T-helper 2 cell treated with Interferon-gamma antibody and Interleukin-4, amounts not matched to agents 5 μg/mL and 100 μg/mL, for 36 hours (primary cell): ENCODE data around the gene SUN5.
A peak's percentile ranks its signal among the peaks of the same experiment; 100 is the strongest.

Experiments
- DNase-seq: peaks from one replicate; pipeline ENCODE4 v3.0.0; 2021; ENCODE audit warnings: low spot score
- H3K27ac Mint-ChIP-seq: one replicate; pipeline ENCODE4 v1.8.0; 2021; ENCODE audit warnings: mild to moderate bottlenecking, mixed read lengths
- H3K27me3 Mint-ChIP-seq: one replicate; pipeline ENCODE4 v1.8.0; 2021; ENCODE audit warnings: low read depth, mixed read lengths
- H3K36me3 Mint-ChIP-seq: one replicate; pipeline ENCODE4 v1.8.0; 2021; ENCODE audit warnings: low read depth, mixed read lengths
- H3K4me1 Mint-ChIP-seq: one replicate; pipeline ENCODE4 v1.8.0; 2021; ENCODE audit warnings: low read depth, mixed read lengths
- H3K4me3 Mint-ChIP-seq: one replicate; pipeline ENCODE4 v1.8.0; 2022; ENCODE audit warnings: mild to moderate bottlenecking, moderate library complexity, mixed read lengths
- H3K9me3 Mint-ChIP-seq: one replicate; pipeline ENCODE4 v1.8.0; 2021; ENCODE audit warnings: mixed read lengths

SUN5 gene

DNA sequence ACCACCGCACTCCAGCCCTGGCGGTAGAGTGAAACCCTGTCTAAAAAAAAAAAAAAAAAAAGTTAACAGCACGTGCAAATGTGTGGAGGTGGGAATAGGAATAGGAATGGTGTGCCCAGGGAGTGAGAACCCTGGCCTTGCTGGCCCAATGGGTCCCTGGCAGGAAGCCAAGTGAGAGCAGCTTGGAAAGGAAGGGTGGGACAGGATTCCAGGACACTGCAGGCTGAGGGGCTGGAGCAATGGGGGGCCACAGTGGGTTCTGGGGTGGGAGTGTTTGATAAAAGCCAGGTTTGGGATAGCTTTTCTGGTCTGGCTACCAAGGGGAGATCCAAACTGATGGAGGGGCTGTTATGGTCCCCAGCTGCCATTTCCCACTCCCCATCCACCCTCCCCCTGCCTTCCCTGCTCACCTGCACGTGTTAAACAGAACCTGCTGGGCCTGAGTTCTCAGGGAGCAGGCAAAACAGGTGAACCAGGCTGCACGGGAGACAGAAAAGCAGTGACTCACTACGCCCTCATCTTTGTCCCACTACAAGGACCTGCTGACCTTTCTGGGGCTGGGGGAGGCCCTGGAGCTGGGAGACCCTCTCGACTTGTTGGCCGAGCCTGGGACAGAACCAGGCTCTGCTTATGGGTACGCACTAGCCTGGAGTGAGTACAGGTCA lies 3.3 kb downstream of the SUN5 start:
- H3K27me3 Mint-ChIP-seq, result no peaks in the 10 kb centered on the region
- no peak overlapping the region for H3K4me3 Mint-ChIP-seq
- H3K27ac Mint-ChIP-seq, result no peak overlapping the region
- peaks cover 13% of the 10 kb centered on the region for H3K4me1 Mint-ChIP-seq
- peaks cover 5% of the 10 kb centered on the region for H3K9me3 Mint-ChIP-seq
- H3K36me3 Mint-ChIP-seq, result no peaks in the 10 kb centered on the region
- DNase-seq, result no peak

DNA sequence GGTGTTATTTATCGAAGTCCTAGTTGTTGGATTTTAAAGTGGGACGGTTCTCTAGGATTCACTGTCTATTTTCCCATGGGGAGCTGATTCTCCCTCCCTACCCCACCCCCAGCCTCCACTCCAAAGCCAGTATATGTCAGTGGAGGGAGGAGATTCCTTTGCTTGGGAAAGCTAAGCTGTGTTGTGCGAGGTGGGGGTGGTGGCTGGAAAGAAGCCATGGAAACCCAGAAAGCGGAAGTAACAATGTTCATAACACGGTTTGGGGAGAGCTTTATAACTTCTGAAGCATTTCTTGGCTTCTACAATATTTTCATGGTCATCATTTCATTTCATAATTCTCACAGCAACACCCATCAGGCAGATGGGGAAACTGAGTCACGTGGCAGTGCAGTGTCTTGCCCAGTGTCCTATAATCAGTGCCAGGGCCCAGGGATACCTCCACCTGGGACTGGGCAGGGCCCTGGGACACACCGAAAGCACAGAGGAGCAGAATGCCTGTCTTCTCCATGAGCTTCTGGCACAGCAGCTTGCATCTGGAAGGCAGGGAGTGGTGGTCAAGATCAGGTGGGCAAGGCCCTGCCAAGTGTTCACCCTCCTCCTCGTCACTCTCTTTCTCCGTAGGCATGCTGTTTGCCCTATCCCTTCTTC lies 4.5 kb downstream of the SUN5 start:
- Mint-ChIP-seq H3K9me3 (peaks cover 11% of the 10 kb centered on the region), H3K27ac (no peak overlapping the region), H3K27me3 (no peaks in the 10 kb centered on the region), H3K4me1 (peaks cover 13% of the 10 kb centered on the region), H3K36me3 (no peaks in the 10 kb centered on the region), H3K4me3 (no peak overlapping the region)
- no peak for DNase-seq

DNA sequence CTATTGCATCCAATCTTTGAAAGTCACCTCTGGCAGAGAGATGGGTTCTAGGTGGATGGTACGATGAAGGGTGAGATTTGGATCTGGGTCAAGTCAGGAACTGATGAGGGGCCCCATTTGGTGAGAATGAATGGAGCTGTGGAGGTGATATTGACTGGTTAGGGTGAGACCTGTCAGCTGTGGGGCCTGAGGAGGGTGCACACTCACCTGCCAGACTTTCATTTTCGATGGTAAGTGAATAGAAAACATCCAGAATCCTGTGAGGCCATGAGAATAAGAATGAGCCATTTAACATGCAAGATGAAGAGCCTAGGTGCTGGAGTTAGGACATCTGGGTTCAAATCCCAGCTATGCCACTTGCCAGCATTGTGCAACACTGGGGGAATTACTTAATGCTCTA lies 6.8 kb downstream of the SUN5 start:
- Mint-ChIP-seq H3K4me3 (no peak overlapping the region), H3K27ac (peak overlapping the region; percentile 19), H3K9me3 (peaks cover 19% of the 10 kb centered on the region), H3K36me3 (peaks cover 2% of the 10 kb centered on the region), H3K4me1 (peaks cover 15% of the 10 kb centered on the region), H3K27me3 (no peaks in the 10 kb centered on the region)
- no peak for DNase-seq

DNA sequence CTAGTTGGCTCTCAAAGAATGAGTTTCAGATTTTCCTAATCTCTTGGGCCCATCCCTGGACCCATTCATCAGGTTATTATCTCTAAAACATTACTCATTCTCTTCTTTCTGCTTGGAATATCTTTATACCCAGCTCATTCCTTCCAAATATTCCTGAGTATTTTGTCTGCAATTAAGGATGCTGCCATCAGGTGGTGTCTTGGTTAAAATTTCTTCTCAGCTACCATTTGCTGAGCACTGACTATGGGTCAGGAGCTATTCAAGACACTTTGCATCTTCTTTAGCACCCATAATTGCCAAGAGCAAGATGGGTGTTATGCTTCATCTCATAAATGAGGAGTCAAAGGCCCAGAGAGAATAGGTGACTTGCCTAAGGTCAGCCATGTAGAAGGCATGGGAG lies 8.4 kb downstream of the SUN5 start:
- Mint-ChIP-seq H3K27ac (no peak overlapping the region), H3K9me3 (peaks cover 19% of the 10 kb centered on the region), H3K36me3 (peaks cover 2% of the 10 kb centered on the region), H3K4me1 (peaks cover 11% of the 10 kb centered on the region), H3K4me3 (no peak overlapping the region), H3K27me3 (no peaks in the 10 kb centered on the region)
- DNase-seq, result no peak

DNA sequence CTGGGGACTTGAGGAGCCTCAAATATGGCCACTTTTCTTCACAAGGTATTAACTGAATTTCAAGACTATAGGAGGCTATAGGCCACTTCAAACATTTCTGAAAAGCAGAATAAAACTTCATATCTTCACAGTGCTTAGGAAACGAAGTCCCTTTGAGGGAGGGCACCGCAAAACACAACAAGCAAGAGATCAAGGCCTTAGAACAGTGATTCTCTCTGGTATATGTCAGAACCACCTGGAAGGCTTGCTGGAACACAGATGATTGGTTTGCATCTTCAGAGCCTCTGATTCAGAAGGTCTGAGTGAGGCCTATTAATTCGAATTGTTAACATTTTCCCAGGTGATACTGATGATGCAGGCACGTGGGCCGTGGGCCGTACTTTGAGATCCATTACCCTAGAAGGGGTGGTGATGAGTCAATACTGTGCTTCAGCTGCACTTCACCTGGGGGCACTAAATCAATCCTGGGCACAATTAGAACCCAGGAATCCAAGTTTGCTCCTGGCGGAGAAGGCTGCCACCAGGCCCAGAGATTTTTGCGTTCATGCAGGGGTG lies 10.7 kb downstream of the SUN5 start:
- H3K27ac Mint-ChIP-seq, result no peak overlapping the region
- peaks cover 11% of the 10 kb centered on the region for H3K4me1 Mint-ChIP-seq
- H3K4me3 Mint-ChIP-seq, result no peak overlapping the region
- peaks cover 2% of the 10 kb centered on the region for H3K36me3 Mint-ChIP-seq
- H3K9me3 Mint-ChIP-seq, result peaks cover 19% of the 10 kb centered on the region
- no peak for DNase-seq
- no peaks in the 10 kb centered on the region for H3K27me3 Mint-ChIP-seq

DNA sequence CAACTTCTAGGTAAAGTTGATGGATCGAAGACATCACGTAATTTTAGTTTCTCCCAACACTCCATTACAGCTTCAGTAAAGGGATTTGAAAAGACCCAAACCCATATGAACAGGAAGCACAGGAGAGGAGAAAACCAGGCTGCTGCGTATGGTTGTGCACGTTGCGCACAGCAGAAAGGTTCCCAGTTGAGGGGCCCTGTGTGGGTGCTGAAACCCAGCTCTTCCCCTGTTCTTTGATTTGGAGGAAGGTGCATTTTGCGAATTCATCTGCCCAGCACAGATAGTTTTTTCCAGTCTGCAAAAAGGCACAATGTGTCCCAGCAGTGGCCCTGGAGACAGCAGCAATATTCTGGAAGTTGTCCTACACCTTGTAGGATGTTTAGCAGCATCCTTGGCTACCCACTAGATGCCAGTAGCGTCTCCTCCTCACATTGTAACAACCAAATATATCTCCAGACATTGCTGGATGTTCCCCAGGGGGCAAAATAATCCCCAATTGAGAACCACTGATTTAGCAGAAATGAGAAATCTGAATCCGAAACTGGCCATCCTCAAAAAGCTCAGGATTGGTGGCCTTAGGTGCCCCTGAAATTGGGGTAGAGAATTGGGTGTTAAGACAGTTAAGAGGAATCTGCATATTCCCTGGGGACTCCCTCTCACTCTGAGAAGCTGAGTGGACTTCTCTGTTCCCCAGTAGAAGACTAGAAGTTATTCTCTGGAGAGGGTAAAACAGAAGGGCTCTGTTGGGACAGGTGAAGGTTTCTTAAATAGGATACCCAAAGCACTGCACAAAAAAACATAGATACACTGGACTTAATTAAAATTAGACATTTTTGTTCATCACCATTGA lies 12.2 kb downstream of the SUN5 start:
- Mint-ChIP-seq H3K27ac (no peak overlapping the region), H3K27me3 (no peaks in the 10 kb centered on the region), H3K4me3 (no peak overlapping the region), H3K4me1 (peaks cover 4% of the 10 kb centered on the region), H3K36me3 (peaks cover 2% of the 10 kb centered on the region), H3K9me3 (peaks cover 19% of the 10 kb centered on the region)
- no peak for DNase-seq

DNA sequence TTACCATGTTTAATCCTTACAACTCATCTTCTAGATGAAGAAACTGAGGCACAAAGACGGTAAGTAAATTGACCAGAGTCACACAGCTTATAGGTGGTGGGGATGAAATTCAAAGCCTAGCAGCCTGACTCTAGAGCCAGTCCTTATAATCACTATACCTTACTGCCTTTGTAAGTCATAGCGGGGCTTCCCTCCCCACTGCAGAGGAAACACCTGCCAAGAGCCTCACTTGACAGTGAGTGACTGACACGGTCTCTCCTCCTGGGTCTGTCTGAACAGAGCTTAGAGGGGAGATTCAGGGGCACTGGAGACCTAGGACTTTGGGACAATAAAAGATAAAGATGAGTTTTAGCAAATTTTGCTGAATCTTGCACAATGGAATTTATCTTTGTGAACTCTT lies 12.8 kb downstream of the SUN5 start:
- Mint-ChIP-seq H3K4me1 (peaks cover 4% of the 10 kb centered on the region), H3K27ac (no peak overlapping the region), H3K4me3 (no peak overlapping the region), H3K27me3 (no peaks in the 10 kb centered on the region), H3K9me3 (peaks cover 19% of the 10 kb centered on the region), H3K36me3 (peaks cover 2% of the 10 kb centered on the region)
- DNase-seq, result no peak

DNA sequence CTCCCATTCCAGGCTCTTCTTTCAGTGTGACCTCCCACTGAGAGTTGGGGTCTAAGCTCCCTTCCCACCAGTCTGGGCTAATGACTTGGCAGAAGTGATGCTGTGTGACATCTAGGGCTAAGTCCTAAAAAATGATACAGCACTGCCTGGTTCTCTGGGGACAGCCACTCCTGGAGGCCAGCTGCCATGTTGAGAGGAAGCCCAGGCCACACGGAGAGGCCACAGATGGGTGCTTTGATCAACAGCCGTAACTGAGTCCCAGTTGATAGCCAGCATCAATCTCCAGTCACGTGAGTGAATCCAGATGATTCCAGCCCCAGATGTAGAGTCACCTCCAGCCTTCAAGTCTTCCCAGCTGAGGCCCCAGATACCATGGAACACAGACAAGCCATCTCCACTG lies 13.8 kb downstream of the SUN5 start:
- Mint-ChIP-seq H3K36me3 (peaks cover 2% of the 10 kb centered on the region), H3K27ac (no peak overlapping the region), H3K4me3 (no peak overlapping the region), H3K9me3 (peaks cover 15% of the 10 kb centered on the region), H3K27me3 (no peaks in the 10 kb centered on the region), H3K4me1 (peaks cover 4% of the 10 kb centered on the region)
- no peak for DNase-seq

DNA sequence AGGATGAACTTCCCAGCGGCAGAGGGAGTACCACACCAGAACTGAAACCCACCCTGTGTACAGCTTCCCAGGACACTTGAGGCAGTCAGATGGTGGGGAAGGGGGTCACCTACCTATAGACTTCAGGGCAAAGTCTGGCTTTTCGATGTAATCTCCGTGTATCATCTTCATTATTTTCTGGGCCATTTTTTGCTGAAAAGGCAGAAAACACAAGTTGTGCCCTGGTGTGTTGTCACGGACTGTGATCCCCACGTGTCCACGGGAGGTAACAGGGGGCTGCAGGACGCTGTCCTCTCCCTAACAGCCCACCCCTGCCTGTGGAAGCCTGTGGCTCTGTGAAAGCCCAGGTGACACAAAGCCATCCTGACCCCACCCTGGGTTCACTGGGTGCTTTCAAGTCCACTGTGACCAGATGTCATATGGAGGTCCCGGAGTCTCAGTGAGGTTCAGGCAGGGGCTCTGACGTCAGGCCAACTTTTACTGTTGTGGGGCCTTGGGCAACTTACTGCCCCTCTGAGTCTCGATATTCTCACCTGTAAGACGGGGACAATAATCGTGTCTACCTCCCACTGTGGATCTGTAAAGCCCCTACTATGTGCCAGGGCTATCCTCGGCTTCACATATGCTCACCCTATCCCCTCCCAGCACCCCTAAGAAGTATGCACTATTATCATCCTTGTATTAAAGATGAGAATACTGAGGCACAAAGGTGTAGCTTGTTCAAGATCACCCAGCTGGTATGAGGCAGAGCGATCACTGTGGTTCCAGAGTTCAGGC lies 14.5 kb downstream of the SUN5 start:
- Mint-ChIP-seq H3K4me3 (no peak overlapping the region), H3K4me1 (peaks cover 4% of the 10 kb centered on the region), H3K27me3 (no peaks in the 10 kb centered on the region), H3K27ac (no peak overlapping the region), H3K36me3 (peaks cover 2% of the 10 kb centered on the region), H3K9me3 (peaks cover 7% of the 10 kb centered on the region)
- DNase-seq, result no peak

DNA sequence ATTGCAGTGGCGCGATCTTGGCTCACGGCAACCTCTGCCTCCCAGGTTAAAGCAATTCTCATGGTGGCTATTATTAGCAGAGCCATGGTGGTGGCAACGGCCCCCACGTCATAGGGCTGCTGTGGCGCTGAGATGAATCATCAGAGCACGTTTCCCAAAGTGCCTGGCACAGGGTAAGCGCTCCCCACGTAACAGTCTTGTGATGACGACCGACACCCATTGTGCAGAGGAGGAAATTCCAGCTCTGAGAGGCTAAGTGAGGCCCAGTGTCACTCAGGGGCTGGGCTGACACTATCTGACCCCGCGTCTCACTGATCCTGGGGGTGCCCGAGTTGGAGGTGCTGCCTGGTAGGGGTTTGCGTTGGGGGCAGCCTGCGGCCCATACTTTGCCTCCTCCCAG lies 16.2 kb downstream of the SUN5 start:
- no peak overlapping the region for H3K27ac Mint-ChIP-seq
- H3K4me1 Mint-ChIP-seq, result peaks cover 3% of the 10 kb centered on the region
- no peaks in the 10 kb centered on the region for H3K9me3 Mint-ChIP-seq
- no peak for DNase-seq
- no peaks in the 10 kb centered on the region for H3K36me3 Mint-ChIP-seq
- H3K4me3 Mint-ChIP-seq, result no peak overlapping the region
- no peaks in the 10 kb centered on the region for H3K27me3 Mint-ChIP-seq

DNA sequence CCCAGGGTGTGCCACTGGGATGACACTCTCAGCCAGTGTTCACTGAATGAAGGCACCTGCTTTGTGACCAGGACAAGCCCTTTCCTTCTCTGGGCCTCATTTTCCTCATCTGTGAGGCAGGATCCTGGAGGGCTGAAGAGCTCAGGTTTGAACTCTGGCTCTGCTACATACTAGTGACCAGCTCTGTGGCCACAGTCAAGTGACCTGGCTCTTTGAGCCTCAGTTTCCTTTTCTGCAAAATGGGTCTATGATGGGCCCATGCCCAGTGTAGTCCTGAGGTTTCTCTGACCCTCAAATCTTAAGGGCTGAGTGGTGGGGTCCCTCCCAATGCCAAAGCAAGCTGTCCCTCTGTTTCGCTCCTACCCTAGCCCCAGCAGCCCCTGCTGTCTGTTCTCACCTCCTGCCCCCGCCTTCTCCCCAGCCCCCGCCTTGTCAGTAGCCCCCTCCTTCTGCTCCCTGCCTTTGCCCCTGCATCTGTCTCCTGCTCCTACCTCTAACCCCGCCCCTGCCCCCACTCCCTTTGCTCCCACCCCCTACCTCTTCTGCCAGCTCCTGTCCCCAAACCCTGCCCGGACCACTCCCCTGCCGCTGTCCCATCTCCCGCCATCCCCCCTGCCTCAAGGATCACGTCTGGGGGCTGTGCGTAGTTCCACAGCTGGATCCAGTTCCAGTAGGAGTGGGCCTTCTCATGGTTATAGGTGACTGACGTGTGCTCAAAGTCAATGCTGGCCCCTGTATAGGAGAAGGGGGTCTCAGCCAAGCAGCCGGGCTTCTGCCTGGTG lies 17.0 kb downstream of the SUN5 start:
- Mint-ChIP-seq H3K9me3 (no peaks in the 10 kb centered on the region), H3K4me1 (peaks cover 3% of the 10 kb centered on the region), H3K27me3 (no peaks in the 10 kb centered on the region), H3K36me3 (no peaks in the 10 kb centered on the region), H3K27ac (no peak overlapping the region), H3K4me3 (no peak overlapping the region)
- no peak for DNase-seq

DNA sequence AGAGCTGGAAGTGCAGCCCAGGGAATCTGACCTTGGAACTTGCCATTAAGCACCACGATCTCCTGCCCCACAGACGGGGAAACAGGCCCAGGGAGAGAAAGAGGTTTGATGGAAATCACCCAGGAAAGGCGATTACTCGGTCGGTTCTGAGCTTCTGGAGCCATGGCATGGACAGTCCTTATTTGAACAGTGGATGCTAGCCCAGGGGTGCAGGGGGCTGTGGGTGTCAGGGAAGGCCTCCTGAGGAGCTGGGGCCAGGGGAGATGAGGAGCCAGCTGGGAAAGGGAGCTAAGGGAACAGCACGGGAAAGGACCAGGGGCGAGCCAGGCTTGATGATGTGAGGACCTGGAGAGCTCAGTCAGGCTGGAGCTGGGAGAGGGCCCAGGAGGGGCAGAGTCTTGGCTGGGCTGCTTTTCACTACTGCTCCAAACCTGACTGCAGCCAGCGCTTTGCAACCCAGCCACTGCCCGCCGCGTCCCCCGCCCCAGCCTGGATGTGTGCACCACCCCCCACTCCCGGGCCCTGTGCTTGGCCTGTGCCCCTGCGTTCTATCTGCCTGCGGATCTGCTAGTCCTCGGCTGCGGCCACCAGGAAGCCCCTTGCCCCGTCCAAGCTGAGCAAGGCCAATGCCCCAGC lies 17.8 kb downstream of the SUN5 start:
- no peaks in the 10 kb centered on the region for H3K27me3 Mint-ChIP-seq
- peaks cover 3% of the 10 kb centered on the region for H3K4me1 Mint-ChIP-seq
- H3K27ac Mint-ChIP-seq, result no peak overlapping the region
- H3K36me3 Mint-ChIP-seq, result no peaks in the 10 kb centered on the region
- no peaks in the 10 kb centered on the region for H3K9me3 Mint-ChIP-seq
- no peak for DNase-seq
- no peak overlapping the region for H3K4me3 Mint-ChIP-seq

DNA sequence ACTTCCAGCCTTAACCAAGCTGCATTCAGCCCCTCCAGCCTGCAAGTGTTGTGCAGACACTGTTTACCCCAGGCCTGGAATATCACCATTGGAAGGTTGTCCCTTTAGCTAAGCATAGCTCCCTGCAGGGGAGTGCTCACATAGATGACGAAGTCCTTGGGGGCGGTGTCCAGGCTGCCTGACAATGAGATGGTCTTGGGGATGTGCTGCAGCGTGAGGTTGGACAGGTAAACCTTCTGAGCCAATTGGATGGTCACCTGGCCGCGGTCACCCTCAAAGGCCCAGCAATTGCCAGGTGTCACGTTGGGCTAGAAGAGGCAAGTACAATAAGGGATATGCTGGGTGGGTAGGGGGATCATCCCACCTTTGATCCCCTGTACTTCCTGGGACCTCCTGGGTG lies 18.6 kb downstream of the SUN5 start:
- no peaks in the 10 kb centered on the region for H3K27me3 Mint-ChIP-seq
- H3K9me3 Mint-ChIP-seq, result no peaks in the 10 kb centered on the region
- H3K27ac Mint-ChIP-seq, result no peak overlapping the region
- no peak for DNase-seq
- H3K4me3 Mint-ChIP-seq, result no peak overlapping the region
- H3K36me3 Mint-ChIP-seq, result no peaks in the 10 kb centered on the region
- peaks cover 1% of the 10 kb centered on the region for H3K4me1 Mint-ChIP-seq
